HG03045 (cell line): ENCODE results near the gene TBL1X.
"Not testable (repeated sequence)": the region's sequence is repeated elsewhere in the genome, so short reads cannot be mapped to it uniquely, and the experiment has no call there.

Experiments used
- ATAC-seq: cut with Tn5 transposase; IDR thresholded peaks from one replicate; pipeline ENCODE4 v1.9.1; 2021; ENCODE audit warnings: mild to moderate bottlenecking, moderate library complexity; ENCODE audit not compliant: unreplicated experiment

TBL1X gene

GRCh38 chrX:9458516-9459078 lies 6.3 kb upstream of the TBL1X start:
- ATAC-seq, result no peak

- ATAC-seq, result no peak
Measured at GRCh38 chrX:9459186-9459748, 5.6 kb upstream of the TBL1X start.

- ATAC-seq, result no peak
Measured at GRCh38 chrX:9461087-9461486, 3.8 kb upstream of the TBL1X start.

GRCh38 chrX:9462456-9462855 lies 2.4 kb upstream of the TBL1X start:
- no peak for ATAC-seq

- ATAC-seq, result peak; percentile 20
Measured at GRCh38 chrX:9465380-9466123, 694 bp downstream of the TBL1X start.

GRCh38 chrX:9466124-9466495 lies 1.3 kb downstream of the TBL1X start:
- peak; percentile 7 for ATAC-seq

GRCh38 chrX:9466736-9467135 lies 1.9 kb downstream of the TBL1X start:
- no peak for ATAC-seq

GRCh38 chrX:9467146-9467545 lies 2.3 kb downstream of the TBL1X start:
- no peak for ATAC-seq

- no peak for ATAC-seq
Measured at GRCh38 chrX:9467751-9468150, 2.9 kb downstream of the TBL1X start.

- no peak for ATAC-seq
Measured at GRCh38 chrX:9471571-9471985, 6.7 kb downstream of the TBL1X start.

- no peak for ATAC-seq
Measured at GRCh38 chrX:9473708-9474107, 8.8 kb downstream of the TBL1X start.

- not testable (repeated sequence) for ATAC-seq
Measured at GRCh38 chrX:9475417-9475816, 10.6 kb downstream of the TBL1X start.

- no peak for ATAC-seq
Measured at GRCh38 chrX:9475984-9476383, 11.1 kb downstream of the TBL1X start.

GRCh38 chrX:9476810-9477575 lies 12.1 kb downstream of the TBL1X start:
- no peak for ATAC-seq

- ATAC-seq, result no peak
Measured at GRCh38 chrX:9482408-9482807, 17.6 kb downstream of the TBL1X start.

GRCh38 chrX:9482837-9483236 lies 18.0 kb downstream of the TBL1X start:
- ATAC-seq, result no peak

- no peak for ATAC-seq
Measured at GRCh38 chrX:9483376-9483775, 18.5 kb downstream of the TBL1X start.

GRCh38 chrX:9486786-9487387 lies 22.0 kb downstream of the TBL1X start:
- ATAC-seq, result no peak

- no peak for ATAC-seq
Measured at GRCh38 chrX:9488586-9488985, 23.7 kb downstream of the TBL1X start.

- no peak for ATAC-seq
Measured at GRCh38 chrX:9489234-9489633, 24.4 kb downstream of the TBL1X start.

GRCh38 chrX:9492901-9493300 lies 28.0 kb downstream of the TBL1X start:
- ATAC-seq, result no peak
